SKM-1 (cell line): ENCODE data around the gene OR9A4.
A peak's percentile ranks its signal among the peaks of the same experiment; 100 is the strongest.
"Not testable (repeated sequence)": the region's sequence is repeated elsewhere in the genome, so short reads cannot be mapped to it uniquely, and the experiment has no call there.

ENCODE experiments used
- DNase-seq: peaks from one replicate; lab custom pipeline; 2025; ENCODE audit not compliant: unreplicated experiment; lab: John Stamatoyannopoulos, UW

The OR9A4 gene

GRCh38 chr7:141916099-141916498, at the start of gene OR9A4:
Gene OR9A4, plus strand, starts transcription at chr7:141916399. Its CDS starts 2,477 bp downstream, at chr7:141918876.
- no peak for DNase-seq

GRCh38 chr7:141866974-141867373, 49.2 kb upstream of the OR9A4 start:
- no peak for DNase-seq

- DNase-seq, result no peak
These were observed 43.3 kb upstream of the OR9A4 start for GRCh38 chr7:141872931-141873330.

DNA sequence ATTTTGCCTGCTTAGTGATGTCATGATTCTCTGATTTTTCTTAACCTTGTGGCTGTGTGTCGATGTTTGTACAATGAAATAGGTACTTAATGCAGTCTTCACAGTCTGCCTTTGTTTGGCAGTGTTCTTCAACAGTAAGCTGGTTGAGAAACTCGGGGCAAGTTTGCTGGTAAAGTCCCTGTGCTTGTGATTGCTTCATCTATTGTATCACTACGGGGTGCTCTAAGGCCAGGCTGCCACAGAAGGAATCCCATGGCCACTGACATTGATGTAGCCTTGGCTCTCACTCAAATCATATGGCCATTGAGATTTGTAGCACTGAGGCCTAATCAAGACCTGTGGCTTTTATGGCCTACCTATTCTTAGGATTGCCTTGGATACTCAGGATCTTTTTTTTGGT, 41.4 kb upstream of the OR9A4 start:
- peak; percentile 26 for DNase-seq

DNA sequence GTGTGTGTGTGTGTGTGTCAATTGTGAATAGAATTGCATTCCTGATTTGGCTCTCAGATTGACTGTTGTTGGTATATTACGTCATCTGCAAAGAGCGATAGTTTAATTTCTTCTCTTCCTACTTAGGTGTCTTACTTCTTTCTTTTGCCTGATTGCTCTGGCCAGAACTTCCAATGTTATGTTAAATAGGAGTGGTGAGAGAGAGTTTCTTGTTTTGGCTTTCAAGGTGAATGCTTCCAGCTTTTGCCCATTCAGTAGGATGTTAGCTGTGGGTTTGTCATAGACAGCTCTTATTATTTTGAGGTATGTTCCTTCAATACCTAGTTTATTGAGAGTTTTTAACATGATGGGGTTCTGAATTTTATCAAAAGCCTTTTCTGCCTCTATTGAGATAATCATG, 40.7 kb upstream of the OR9A4 start:
- no peak for DNase-seq

- DNase-seq, result no peak
These were observed 39.8 kb upstream of the OR9A4 start for GRCh38 chr7:141876371-141876770.

DNA sequence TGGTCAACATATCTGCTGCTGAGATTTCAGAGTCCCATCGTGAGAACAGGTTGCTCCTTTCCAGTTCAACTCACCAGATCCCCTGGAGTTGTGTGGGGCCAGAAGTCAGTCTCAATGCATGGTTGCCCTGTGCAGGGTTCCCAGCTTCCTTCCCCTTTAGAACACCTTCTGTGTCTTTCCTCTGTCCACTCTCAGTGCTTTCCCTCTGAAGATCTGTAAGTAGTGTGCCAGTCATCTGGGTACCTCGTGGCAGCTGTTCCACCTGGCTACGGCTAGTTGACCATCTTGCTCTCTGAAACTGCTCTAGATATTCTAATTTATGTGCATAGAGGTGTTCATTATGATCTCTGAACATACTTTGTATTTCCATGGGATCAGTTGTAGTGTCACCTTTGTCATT, 38.8 kb upstream of the OR9A4 start:
- no peak for DNase-seq

DNA sequence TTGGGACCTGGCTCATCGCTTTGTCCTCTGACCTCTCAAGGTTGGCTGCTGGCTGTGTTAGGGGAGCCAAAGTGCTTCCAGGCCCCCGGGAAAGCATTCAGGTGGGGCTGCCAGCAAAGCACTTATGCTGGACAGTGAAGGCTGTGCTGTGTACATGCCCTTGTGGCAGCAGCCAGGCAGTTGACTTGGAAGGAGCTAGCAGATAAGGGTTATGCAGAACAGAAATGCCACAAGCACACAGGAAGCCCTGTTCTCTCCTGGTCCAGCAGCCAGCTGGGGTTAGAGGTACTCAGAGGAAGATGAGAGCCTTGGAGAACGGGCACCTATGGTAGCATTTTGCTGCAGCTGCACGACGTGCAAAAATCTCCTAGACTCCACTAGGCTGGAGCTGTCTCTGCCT, 35.2 kb upstream of the OR9A4 start:
- no peak for DNase-seq

- no peak for DNase-seq
These were observed 31.5 kb upstream of the OR9A4 start for GRCh38 chr7:141884539-141885225.

DNA sequence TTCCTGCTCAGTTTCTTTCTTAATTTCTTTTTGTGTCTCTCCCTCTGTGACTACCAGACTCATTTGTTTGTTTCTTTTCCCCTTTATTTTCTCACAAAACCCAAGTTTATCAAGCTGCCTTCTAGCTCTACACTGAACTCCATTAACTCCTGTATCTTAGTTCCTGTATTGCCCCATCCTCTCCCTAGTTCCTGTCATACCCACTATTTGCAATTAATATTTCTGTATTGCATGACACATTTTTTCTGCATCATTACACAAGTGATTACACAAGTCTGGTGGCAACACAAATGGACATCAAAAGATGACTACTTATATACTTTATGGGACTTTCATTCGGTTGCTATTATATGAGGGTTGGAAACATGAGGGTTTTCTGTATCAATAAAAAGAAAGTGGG, 26.9 kb upstream of the OR9A4 start:
- DNase-seq, result no peak

DNA sequence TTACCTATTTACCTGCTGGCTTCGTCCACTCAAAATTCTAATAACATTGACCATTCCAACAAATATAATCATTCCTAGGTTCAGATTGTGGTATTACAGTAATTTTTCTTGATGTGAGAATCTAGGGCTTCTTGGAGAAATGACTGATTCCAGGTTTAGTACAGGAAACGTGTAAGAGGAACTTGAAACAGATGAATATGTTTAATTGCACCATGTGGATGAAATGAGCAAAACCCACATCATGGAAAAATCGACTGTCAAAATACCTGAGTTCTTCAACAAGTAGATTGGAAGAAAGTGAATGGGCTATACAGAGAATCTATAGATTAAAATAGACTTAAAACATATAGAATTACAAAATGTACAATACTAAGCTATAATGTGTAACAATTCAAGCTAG, 24.9 kb upstream of the OR9A4 start:
- DNase-seq, result no peak

GRCh38 chr7:141899366-141899765, 16.8 kb upstream of the OR9A4 start:
- DNase-seq, result not testable (repeated sequence)

DNA sequence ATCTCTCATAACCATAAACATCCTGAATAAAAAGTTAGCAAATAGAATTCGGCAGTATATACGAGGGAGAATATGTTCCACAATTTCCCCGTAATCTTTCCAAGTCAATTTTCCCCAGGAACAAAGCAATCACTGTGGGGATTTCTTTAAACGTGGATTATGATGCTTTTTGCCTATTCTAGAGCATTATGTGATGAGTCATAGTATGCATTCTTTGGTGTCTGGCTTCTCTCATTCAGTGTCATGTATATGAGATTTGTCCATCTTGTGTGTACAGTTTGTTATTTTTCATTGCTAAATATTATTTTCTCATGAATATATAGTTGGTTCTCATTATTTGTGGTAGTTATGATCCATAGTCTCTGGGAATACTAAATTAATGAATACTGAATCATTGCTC, 9.9 kb upstream of the OR9A4 start:
- DNase-seq, result no peak

DNA sequence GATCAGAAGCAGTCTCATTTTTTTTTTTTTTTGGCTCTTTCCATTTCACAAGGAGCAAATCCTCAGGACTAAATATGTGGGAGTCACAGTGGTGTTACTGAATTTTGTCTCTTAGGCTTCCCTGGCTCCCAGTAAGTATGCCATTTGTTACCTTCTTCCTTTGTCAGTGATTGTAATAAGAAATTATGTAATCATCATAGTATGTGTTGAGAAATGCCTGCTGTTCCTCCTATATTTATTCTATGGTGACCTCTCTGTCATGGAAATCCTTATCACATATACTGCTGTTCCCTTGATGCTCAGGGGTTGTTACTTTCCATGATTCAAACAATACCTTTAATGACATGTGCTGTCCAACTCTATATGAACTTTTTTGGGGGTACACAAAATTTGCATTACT, 4.8 kb upstream of the OR9A4 start:
- peak; percentile 9 for DNase-seq

- no peak for DNase-seq
These were observed 634 bp upstream of the OR9A4 start for GRCh38 chr7:141915565-141915964.

GRCh38 chr7:141920281-141920680, 4.1 kb downstream of the OR9A4 start:
- no peak for DNase-seq

- DNase-seq, result peak; percentile 70
These were observed 12.1 kb downstream of the OR9A4 start for GRCh38 chr7:141928146-141928844.

DNA sequence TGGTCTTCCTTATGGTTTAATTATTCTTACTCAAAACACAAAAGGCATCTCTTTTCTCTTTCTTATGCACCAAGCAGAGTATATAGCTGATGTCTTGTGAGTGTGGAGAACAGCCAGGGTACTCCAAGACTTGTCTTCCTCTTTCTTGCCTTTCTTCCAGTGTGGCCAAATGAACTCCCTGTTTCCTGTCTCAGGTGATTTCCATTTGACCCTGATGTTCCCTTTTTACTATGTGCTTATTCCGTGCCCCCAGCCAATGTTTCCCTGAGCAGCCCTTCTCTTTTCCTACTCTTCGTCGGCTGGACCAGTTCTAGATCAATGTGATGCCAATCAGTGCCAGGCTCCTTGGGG, 12.6 kb downstream of the OR9A4 start:
- no peak for DNase-seq

DNA sequence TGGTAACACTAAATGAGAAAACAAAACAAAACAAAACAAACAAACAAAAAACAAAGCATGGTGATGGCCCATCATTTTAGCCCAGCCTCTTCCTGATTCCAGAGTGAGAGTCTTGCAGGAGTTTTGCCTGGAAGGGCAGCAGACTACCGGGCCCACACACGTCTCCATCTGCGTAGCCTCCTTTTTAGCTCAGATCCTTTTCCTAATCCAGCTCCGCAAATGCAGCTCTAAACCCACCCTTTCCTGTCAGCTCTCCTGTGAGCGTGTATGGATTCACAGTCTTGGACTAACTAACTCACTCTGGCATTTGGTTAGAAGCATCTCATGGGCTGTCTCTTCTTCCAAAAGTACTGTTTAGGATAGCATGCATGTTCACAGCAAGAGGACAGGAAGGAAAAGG, 14.0 kb downstream of the OR9A4 start:
- DNase-seq, result no peak

- DNase-seq, result no peak
These were observed 24.9 kb downstream of the OR9A4 start for GRCh38 chr7:141941075-141941474.

- no peak for DNase-seq
These were observed 27.6 kb downstream of the OR9A4 start for GRCh38 chr7:141943846-141944245.

DNA sequence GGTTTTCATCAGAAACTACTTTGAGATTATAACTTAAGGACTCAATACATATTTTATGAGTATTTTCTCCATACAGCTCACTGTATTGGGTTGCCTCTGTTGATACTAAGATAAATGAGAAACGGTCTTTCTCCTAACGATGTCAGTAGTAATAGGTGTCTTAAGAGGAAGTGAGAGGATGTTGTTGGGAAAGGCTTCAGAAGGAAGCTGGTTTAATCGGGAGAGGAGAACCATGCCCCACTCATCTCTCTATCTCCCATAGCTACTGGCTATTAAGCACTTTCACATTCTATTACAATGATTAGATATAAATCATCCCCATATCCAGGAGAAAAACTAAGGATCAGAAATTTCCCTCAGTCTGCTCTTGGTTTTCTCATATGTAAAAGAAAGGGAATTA, 28.6 kb downstream of the OR9A4 start:
- peak; percentile 33 for DNase-seq

DNA sequence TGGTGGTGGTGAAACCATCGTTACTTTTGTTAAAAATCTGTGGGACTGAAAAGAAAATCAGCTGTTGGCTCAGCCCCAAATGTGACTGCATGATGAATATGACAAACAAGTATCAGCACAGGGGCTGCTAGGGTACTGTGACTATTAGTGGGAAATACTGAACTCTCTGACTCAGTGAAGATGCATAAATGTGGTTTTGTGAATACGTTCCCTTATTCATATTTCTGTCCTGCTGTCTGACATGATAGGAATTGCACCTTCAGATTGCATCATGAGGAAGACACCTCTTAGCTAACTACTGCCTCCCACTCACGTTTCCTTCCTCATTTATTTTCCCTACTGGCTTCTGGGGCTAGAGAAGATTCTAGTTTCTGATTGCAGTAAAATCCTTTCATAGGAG, 29.2 kb downstream of the OR9A4 start:
- peak; percentile 89 for DNase-seq
